Thoracic aorta (tissue), 2 donors: ENCODE measurements around the gene SEC24C. TPM values are rescaled to one million over a fixed set of nuclear protein-coding genes. Genes with fewer than 3 reads are reported as not detected.
"Not testable (repeated sequence)": the region's sequence is repeated elsewhere in the genome, so short reads cannot be mapped to it uniquely, and the experiment has no call there.

ENCODE experiments used
- ATAC-seq: fragments of 150-250 bp; one replicate; pipeline ENCODE4 v1.8.0; 2017; ENCODE audit warnings: low read depth; ENCODE audit not compliant: insufficient number of reproducible peaks, low FRiP score
- DNase-seq: peaks from one replicate; pipeline ENCODE4 v3.0.0-alpha.2; 2020; ENCODE audit warnings: low spot score
- H3K27ac ChIP-seq, 2 donors: fragments of 200-600 bp; sonication (generic); 1 replicate in 1 of 2; 2 replicates in 1 of 2; pipeline ENCODE4 v1.5.1; 2016; ENCODE audit warnings: mild to moderate bottlenecking in 2 of 2, moderate library complexity in 2 of 2
- H3K27me3 ChIP-seq: fragments of 200-600 bp; sonication (generic); replicated peaks from 2 replicates; pipeline ENCODE4 v1.6.0; 2016; ENCODE audit warnings: mild to moderate bottlenecking; ENCODE audit not compliant: insufficient read depth
- H3K36me3 ChIP-seq: fragments of 200-600 bp; sonication (generic); one replicate; pipeline ENCODE4 v1.5.1; 2016
- H3K4me1 ChIP-seq, 2 donors: fragments of 200-600 bp; sonication (generic); 1 replicate in 1 of 2; 2 replicates in 1 of 2; pipeline versions ENCODE4 v1.5.1 to v1.6.0; 2016; ENCODE audit warnings: low read depth in 2 of 2, mild to moderate bottlenecking in 1 of 2; ENCODE audit not compliant: control insufficient read depth in 1 of 2
- H3K4me3 ChIP-seq: fragments of 200-600 bp; sonication (generic); 2 replicates; pipeline ENCODE4 v1.5.1; 2016; ENCODE audit warnings: mild to moderate bottlenecking
- H3K9me3 ChIP-seq: fragments of 200-600 bp; sonication (generic); 2 replicates; pipeline ENCODE4 v1.5.1; 2016
- total RNA-seq, 2 donors: library from RNA; depleted of rRNA; stranded (reverse); fragments of >200 nt; gene quantifications; one replicate each; pipeline versions ENCODE4 v1.1.0 to v1.2.3, GENCODE V29; 2016
- TF ChIP-seq, protein P1 (sequence below): fragments of 200-600 bp; sonication (generic); IDR thresholded peaks from one replicate; pipeline ENCODE4 v1.5.1; 2019; ENCODE audit warnings: antibody characterized with exemption

Gene SEC24C
- total RNA-seq, 2 donors from 2014 or later = 55.7 to 80.1 TPM

DNA sequence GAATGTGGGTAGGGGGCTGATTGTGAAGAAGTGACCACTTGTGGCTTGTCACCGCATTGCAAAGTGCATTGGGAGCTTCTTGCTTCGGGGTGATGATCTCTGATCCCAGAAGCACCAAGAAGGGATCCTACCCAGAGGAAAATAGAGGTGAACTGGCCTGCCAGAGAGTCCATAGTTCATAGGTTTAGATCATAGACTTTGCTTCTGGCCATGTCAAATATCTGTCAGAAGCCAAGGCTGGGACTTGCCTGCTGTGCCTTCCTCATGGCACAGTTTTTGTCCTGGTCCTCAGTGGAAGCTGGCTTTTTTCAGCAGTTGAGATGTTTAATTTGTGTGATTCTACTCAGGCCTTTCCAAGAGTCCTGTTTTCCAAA, 42.3 kb downstream of the SEC24C start:
- Histone ChIP-seq H3K27ac (peak overlapping the region; percentile 94 to 96), H3K27me3 (no peaks in the 10 kb centered on the region), H3K4me3 (peak overlapping the region; percentile 97), H3K4me1 (peaks cover 27 to 50% of the 10 kb centered on the region in 2 donors), H3K36me3 (peaks cover 27% of the 10 kb centered on the region), H3K9me3 (no peaks in the 10 kb centered on the region)
- no peak for DNase-seq
- no peak for ATAC-seq
- TF ChIP-seq, protein P1, sequence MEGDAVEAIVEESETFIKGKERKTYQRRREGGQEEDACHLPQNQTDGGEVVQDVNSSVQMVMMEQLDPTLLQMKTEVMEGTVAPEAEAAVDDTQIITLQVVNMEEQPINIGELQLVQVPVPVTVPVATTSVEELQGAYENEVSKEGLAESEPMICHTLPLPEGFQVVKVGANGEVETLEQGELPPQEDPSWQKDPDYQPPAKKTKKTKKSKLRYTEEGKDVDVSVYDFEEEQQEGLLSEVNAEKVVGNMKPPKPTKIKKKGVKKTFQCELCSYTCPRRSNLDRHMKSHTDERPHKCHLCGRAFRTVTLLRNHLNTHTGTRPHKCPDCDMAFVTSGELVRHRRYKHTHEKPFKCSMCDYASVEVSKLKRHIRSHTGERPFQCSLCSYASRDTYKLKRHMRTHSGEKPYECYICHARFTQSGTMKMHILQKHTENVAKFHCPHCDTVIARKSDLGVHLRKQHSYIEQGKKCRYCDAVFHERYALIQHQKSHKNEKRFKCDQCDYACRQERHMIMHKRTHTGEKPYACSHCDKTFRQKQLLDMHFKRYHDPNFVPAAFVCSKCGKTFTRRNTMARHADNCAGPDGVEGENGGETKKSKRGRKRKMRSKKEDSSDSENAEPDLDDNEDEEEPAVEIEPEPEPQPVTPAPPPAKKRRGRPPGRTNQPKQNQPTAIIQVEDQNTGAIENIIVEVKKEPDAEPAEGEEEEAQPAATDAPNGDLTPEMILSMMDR = no peak

DNA sequence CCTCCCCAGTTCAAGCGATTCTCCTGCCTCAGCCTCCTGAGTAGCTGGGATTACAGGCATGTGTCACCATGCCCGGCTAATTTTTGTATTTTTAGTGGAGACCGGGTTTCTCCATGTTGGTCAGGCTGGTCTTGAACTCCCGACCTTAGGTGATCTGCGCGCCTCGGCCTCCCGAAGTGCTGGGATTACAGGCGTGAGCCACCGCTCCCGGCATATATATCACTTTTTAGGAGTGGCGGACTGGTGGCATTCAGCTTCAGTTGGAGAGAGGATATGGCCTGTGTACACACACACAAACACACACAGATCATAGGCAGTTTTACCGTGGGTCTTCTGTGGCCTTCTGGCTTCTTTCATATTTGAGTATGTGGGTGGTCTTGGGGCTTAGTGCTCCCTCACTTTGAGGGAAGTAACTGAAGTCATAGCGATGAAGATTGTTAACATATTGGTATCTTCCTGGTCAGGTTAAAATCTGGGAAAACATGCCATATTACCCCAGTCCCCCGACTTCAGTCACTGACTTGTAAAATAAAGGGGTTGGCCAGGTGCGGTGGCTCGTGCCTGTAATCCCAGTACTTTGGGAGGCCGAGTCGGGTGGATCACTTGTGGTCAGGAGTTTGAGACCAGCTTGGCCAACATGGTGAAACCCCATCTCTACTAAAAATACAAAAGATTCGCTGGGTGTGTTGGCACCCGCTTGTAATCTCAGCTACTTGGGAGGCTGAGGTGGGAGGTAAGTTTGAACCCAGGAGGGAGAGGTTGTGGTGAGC, 43.0 kb downstream of the SEC24C start:
- H3K27ac ChIP-seq, H3K27me3 ChIP-seq, ATAC-seq, DNase-seq, H3K9me3 ChIP-seq: not testable (repeated sequence)
- peaks cover 34% of the 10 kb centered on the region for H3K36me3 ChIP-seq
- peaks cover 27 to 50% of the 10 kb centered on the region in 2 donors for H3K4me1 ChIP-seq
- H3K4me3 ChIP-seq = peak overlapping the region; percentile 97

- no peak overlapping the region for H3K4me3 ChIP-seq
- TF ChIP-seq, protein P1 = no peak
- H3K4me1 ChIP-seq = peaks cover 23 to 34% of the 10 kb centered on the region in 2 donors
- H3K27me3 ChIP-seq = no peaks in the 10 kb centered on the region
- H3K27ac ChIP-seq = no peak overlapping the region
- ATAC-seq (no peak), DNase-seq (no peak)
- H3K9me3 ChIP-seq = no peaks in the 10 kb centered on the region
- peaks cover 52% of the 10 kb centered on the region for H3K36me3 ChIP-seq
Observed at GRCh38 chr10:73788864-73789658, 44.9 kb downstream of the SEC24C start.

DNA sequence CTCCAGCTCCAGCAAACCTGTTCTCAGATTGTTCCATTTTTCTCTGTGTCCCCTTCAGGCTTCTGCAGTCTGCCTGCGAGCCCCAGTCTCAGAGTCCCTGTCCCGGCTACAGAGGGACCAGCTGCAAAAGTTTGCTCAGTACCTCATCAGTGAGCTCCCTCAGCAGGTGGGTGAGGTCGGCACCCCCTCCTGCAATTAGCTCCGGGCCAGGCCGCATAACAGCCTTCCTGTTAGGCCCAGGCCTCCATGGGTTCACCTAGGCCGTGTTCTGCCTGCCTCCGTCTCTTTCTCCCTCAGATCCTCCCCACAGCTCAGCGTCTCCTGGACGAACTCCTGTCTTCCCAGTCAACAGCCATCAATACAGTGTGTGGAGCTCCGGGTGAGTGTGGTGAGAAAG, 45.5 kb downstream of the SEC24C start:
- Histone ChIP-seq H3K27ac (no peak overlapping the region), H3K9me3 (no peaks in the 10 kb centered on the region), H3K4me3 (no peak overlapping the region), H3K27me3 (no peaks in the 10 kb centered on the region), H3K4me1 (peaks cover 23 to 28% of the 10 kb centered on the region in 2 donors), H3K36me3 (peaks cover 58% of the 10 kb centered on the region)
- DNase-seq = no peak
- TF ChIP-seq, protein P1 = no peak
- ATAC-seq = no peak

DNA sequence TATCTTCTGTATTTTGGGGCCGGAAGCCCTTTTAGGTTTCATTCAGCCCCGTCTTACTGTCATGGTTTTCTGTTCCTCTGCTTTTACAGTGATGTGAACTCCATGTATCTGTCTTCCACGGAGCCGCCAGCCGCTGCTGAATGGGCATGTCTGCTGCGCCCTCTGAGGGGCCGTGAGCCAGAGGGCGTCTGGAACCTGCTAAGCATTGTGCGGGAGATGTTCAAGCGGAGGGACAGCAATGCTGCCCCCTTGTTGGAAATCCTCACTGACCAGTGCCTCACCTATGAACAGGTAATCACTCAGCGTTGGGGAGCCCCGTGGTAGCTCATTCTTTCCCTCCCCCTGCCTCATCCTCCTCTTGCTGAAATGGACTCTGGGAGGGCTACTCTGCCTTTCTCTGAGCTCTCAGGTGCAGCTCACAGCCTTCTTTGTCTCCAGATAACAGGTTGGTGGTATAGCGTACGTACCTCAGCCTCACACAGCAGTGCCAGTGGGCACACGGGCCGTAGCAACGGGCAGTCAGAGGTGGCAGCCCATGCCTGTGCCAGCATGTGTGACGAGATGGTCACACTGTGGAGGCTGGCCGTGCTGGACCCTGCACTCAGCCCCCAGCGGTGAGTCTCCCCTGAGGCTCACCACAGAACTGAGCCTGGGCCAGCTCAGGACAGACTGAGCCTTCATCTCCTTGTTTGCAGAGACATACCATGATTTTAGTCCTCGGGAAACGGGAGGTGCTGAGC, 46.9 kb downstream of the SEC24C start:
- H3K4me1 ChIP-seq = peaks cover 23 to 24% of the 10 kb centered on the region in 2 donors
- no peaks in the 10 kb centered on the region for H3K9me3 ChIP-seq
- H3K36me3 ChIP-seq = peaks cover 70% of the 10 kb centered on the region
- H3K27ac ChIP-seq = no peak overlapping the region
- no peak overlapping the region for H3K4me3 ChIP-seq
- ATAC-seq = no peak
- TF ChIP-seq, protein P1 = no peak
- H3K27me3 ChIP-seq = no peaks in the 10 kb centered on the region
- DNase-seq = no peak
